ENCODE results near the gene PLIN3. TPM values are rescaled to one million over a fixed set of nuclear protein-coding genes. Genes with fewer than 3 reads are reported as not detected.

The PLIN3 gene
- total and polyA plus RNA-seq, 9 of the 15 experiments (the other 6 are each of a cell fraction or from before 2014, with no cell fraction given): 7.5 to 75.6 (median 43.1) TPM

- peak in 1 of 2 experiments; percentile 81 for TF ChIP-seq AFF1 (IDR thresholded peaks at IDR 0.05; ENCODE audit: low read depth in 1 of 2, partially characterized antibody in 2 of 2)
- TF ChIP-seq SIN3A (IDR thresholded peaks at IDR 0.05; ENCODE audit: borderline replicate concordance in 2 of 2, control insufficient read depth in 1 of 2, low read depth in 2 of 2, low read length in 2 of 2): peak; percentile 38 to 72; a peak in 2 of 4 replicates
- peak; percentile 60 for TF ChIP-seq ZNF511 (CRISPR knock-in tag; IDR thresholded peaks at IDR 0.05)
- TF ChIP-seq ZC3H11A (IDR thresholded peaks at IDR 0.05; ENCODE audit: low read depth, low read length): no peak
- no peak for TF ChIP-seq ZBTB17 (CRISPR knock-in tag; IDR thresholded peaks at IDR 0.05)
- no peak for TF ChIP-seq TEAD2 (tag; IDR thresholded peaks at IDR 0.05)
- TF ChIP-seq KHSRP (IDR thresholded peaks at IDR 0.05): no peak
- TF ChIP-seq CBFB (CRISPR knock-in tag; IDR thresholded peaks at IDR 0.05): no peak
- TF ChIP-seq ZZZ3 (IDR thresholded peaks at IDR 0.05): no peak
- peak; percentile 12; the same call in 1 of the 2 replicates for TF ChIP-seq PML (IDR thresholded peaks at IDR 0.05; ENCODE audit: low read length)
- no peak for TF ChIP-seq HES1 (IDR thresholded peaks at IDR 0.05; ENCODE audit: low read depth)
- TF ChIP-seq ESRRA (IDR thresholded peaks at IDR 0.05; ENCODE audit: borderline replicate concordance, low read depth): 0 out of 2 replicates have a peak, but pooled peaks have one; percentile 9
- TF ChIP-seq CCNT2 (IDR thresholded peaks at IDR 0.05; ENCODE audit: borderline replicate concordance, extremely low read depth, insufficient read length, low read depth, low read length): no peak
- no peak for TF ChIP-seq POU5F1 (IDR thresholded peaks at IDR 0.05; ENCODE audit: borderline replicate concordance, low read depth, low read length, partially characterized antibody)
- TF ChIP-seq SAP30 (IDR thresholded peaks at IDR 0.05; ENCODE audit: borderline replicate concordance, insufficient read depth, low read depth, low read length, poor library complexity, severe bottlenecking): peak; percentile 77
- TF ChIP-seq RAD51 (IDR thresholded peaks at IDR 0.05; ENCODE audit: borderline replicate concordance, low read depth): peak; percentile 96
- TF ChIP-seq EZH2 (IDR thresholded peaks at IDR 0.05; ENCODE audit: borderline replicate concordance, low read depth, low read length): no peak
- peak; percentile 35; the same call in 1 of the 2 replicates for TF ChIP-seq ZNF263 (CRISPR knock-in tag; IDR thresholded peaks at IDR 0.05; ENCODE audit: borderline replicate concordance)
- no peak for TF ChIP-seq NCOA1 (IDR thresholded peaks at IDR 0.05; ENCODE audit: low read depth)
- TF ChIP-seq CCAR2 (IDR thresholded peaks at IDR 0.05; ENCODE audit: low read depth, low read length): no peak
- TF ChIP-seq ZNF77 (CRISPR knock-in tag; IDR thresholded peaks at IDR 0.05): no peak
- TF ChIP-seq POLR2H (tag; IDR thresholded peaks at IDR 0.05; ENCODE audit: low read depth): no peak; the same call in 1 of the 2 replicates
- TF ChIP-seq ETV5 (CRISPR knock-in tag; IDR thresholded peaks at IDR 0.05; ENCODE audit: low read depth): 0 out of 2 replicates have a peak, but pooled peaks have one; percentile 20
Observed at GRCh38 chr19:4815426-4816201, 51.9 kb downstream of the PLIN3 start (continued).

Data from K562 (cell line).